HG03520 (cell line): Measurements from ENCODE around the gene FAF1.

Source experiments
- ATAC-seq: cut with Tn5 transposase; IDR thresholded peaks from one replicate; pipeline ENCODE4 v1.9.1; 2021; ENCODE audit warnings: mild to moderate bottlenecking, moderate library complexity; ENCODE audit not compliant: unreplicated experiment

The FAF1 gene

DNA sequence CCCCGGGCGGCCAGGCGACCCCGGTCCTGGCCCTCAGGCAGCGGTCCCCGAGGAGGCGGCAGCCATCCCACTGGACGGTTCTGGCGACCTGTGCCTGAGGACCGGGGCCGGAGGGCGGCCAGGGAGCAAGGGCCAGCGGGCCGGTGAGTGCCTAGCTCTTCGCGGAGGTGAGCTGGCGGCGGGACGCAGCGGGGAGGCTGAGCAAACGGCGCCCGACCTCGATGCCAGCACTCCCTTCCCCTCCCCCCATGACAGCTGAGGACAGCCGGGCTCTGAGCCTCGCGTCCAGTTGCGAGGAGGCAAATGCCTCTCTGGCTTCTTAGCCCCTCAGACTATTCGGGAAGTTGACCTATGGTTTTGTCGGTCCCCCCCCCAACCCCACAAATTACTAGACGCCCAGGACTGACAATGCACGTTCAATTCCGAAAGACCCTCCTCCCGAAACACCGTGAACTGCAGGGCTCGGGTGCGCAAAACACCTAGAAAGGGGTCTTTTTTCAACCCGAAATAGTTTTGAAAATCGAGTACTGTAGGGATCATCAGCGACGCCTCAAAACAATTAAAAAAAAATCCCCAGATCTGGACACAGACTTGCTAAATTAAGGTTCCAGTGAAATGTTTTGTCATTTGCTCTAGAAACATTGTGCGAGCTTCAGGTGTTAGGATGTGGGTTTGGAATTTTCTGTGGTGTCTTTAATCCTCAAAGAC lies 18.2 kb upstream of the FAF1 start:
- ATAC-seq, result peak; percentile 44

DNA sequence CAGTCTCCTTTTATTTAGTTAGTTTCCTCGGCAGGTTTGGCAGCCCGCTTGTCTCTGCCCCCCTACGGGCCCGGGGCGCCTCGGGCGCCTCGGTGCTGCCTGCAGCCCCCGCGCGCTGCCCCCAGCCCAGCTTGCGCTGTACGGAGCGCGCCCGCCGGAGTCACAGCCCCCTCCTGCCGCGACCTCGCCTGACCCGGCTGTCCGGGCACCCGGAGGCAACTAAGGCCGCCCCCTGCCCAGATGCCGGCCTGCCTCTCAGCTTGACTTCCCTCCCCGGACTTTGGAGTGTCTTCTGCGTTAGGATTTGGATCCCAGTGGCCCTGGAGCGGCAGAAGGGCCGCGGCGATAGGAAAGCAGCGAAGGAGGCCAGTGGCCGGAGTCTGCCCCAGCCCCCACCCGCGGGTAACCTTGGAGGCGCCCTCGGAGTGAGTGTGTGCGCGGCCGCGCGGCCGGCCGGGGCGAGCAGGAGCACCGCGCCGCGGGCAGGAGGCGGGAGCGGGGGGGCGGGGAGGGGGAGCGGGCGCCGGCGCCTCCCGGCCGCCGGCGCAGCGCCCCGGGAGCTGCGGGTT lies 17.6 kb upstream of the FAF1 start:
- ATAC-seq, result peak; percentile 45

- ATAC-seq, result peak; percentile 52
Measured at GRCh38 chr1:50976890-50977574, 17.0 kb upstream of the FAF1 start.

DNA sequence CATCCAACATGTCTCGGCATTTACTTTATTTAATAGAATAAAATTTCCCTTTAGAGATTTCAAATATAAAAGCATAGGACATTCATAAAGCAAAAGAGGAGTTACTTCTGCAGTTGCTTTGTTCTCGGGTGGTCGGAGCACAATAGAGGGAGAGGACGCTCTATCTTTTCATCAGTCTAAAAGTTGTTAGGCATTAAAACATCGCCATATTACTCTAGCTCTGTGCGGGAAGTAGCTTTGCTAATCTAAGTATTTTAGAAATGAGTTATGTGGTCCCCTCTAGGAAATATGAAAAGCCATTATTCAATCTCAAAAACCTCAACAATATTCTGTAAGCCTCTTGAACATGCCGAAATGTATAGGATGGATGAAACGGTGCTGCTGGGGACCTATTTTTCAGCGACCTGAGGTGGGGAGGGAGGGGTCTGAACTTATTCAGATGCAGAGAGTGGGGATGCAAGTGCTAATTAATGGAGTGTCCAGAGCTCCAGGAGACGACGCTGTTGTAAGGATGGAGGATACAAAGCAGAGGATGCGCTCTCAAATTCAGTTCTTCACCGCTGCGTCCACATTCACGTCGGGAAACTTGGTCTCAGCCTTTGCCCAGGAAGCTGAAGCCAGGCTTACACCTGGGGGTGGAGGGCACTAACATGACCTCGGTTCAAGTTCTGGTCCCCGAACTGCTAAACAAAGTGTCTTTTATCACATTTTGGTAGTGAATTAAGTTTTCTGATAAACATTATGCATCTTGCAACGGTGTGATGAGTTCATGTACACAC lies 16.2 kb upstream of the FAF1 start:
- ATAC-seq, result no peak

DNA sequence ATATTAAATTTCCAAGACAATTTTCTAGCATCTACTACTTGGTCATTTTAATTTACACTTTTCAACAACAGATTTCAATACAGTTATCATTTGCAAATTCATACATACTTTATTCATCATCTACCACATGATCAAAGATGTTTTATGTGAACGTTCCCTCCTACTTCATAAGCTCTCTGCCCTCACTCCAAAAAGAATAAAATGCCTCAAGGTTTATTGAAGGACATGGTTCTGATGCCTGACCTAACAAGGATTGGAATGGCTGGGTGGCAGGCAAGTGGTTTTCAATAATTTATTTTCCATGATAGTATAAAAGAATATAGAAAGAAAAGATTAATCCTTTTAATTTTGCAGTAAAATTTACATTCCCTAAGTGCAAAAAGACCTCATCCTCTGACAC lies 15.4 kb upstream of the FAF1 start:
- no peak for ATAC-seq

- no peak for ATAC-seq
Measured at GRCh38 chr1:50974618-50974935, 14.5 kb upstream of the FAF1 start.

DNA sequence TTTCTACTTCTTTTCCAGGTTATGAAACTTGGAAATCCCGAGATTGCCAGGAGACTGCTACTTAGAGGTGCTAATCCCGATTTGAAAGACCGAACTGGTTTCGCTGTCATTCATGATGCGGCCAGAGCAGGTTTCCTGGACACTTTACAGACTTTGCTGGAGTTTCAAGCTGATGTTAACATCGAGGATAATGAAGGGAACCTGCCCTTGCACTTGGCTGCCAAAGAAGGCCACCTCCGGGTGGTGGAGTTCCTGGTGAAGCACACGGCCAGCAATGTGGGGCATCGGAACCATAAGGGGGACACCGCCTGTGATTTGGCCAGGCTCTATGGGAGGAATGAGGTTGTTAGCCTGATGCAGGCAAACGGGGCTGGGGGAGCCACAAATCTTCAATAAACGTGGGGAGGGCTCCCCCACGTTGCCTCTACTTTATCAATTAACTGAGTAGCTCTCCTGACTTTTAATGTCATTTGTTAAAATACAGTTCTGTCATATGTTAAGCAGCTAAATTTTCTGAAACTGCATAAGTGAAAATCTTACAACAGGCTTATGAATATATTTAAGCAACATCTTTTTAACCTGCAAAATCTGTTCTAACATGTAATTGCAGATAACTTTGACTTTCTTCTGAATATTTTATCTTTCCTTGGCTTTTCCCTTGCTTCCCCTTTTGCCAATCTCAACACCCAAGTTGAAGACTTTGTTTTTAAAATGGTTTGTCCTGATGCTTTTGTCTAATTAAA lies 14.0 kb upstream of the FAF1 start:
- ATAC-seq, result no peak

DNA sequence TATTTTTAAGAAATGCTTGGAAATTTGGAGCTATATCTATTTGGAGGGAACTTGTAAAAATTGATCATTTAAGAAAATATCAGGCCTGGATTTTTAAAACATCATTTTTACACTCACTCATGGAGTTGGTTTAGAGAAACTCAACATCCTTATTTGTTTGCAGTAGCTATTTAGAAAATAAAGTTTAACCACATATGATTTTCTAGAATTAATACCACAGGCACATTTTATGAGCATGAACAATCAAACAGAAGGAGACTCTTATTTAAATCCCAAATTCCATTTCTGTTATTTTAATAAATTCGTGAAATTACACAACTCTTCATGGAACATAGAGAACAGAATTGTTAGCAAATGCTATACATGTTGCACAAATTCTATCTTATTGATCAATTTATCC lies 13.2 kb upstream of the FAF1 start:
- ATAC-seq, result no peak

DNA sequence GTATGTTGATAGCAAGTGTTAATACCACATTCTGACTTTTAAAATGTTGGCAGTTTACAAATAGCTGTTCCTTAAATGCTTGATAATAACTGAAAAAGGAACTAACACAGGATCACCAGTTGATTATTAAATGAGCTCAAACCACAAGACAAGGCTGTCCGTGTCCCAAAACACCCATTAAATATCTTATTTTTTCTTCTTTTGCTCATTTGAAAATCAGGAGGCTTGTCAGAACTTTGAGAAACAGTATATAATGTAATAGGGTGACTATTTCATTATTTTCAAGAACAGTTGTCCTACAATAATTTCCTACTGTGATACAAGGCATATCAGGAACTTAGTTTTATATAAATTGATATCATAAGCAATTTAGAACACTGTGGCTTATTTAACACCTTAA lies 12.7 kb upstream of the FAF1 start:
- no peak for ATAC-seq

DNA sequence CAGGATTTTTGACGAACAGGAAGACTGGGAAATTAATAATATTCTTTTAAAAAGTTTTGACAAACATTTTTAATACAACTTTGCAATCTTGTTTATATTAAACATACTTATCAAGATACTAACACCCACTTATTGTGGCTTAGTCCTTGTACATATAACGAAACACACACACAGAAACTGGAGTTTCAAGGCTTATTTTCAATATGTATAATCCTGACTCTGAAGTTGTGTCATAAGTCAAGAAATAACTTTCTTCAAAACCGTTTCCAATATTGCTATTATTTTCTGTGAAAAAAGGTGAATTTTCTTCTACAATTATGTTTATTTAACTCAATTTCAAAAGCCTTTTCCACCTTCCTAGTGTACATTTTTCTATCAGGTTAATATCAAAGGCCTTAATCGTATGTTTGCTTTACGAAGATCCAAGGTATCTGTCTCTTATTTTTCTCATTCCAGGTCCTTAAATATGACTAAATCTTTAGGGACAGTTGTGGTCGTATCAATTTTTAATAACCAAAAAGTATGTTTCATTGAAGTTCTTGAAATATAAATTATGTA lies 11.8 kb upstream of the FAF1 start:
- no peak for ATAC-seq

GRCh38 chr1:50970931-50971582 lies 11.0 kb upstream of the FAF1 start:
- ATAC-seq, result no peak

DNA sequence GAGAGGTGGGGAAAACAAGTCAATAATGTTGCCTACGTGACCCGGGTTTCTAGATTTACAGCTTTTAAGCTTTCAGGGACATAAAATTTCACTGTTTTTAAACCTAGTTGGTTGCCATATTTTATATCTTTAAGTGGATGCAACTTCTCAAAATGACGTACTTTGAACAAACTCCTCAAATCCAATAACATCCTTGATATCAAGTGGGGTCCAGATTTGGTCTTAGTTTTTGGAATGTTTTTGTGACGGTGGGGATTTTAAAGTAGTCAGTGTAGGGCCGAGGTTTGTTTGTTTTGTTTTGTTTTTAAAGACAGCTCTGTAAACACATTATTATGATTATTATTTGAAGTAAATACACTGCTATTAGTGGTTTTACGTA lies 10.4 kb upstream of the FAF1 start:
- no peak for ATAC-seq

- ATAC-seq, result peak; percentile 29
Measured at GRCh38 chr1:50969611-50970508, 9.8 kb upstream of the FAF1 start, which contains the start of gene CDKN2C. TSS of gene CDKN2C (plus strand) at chr1:50970245. CDS start at chr1:50970369, 124 bp downstream.

DNA sequence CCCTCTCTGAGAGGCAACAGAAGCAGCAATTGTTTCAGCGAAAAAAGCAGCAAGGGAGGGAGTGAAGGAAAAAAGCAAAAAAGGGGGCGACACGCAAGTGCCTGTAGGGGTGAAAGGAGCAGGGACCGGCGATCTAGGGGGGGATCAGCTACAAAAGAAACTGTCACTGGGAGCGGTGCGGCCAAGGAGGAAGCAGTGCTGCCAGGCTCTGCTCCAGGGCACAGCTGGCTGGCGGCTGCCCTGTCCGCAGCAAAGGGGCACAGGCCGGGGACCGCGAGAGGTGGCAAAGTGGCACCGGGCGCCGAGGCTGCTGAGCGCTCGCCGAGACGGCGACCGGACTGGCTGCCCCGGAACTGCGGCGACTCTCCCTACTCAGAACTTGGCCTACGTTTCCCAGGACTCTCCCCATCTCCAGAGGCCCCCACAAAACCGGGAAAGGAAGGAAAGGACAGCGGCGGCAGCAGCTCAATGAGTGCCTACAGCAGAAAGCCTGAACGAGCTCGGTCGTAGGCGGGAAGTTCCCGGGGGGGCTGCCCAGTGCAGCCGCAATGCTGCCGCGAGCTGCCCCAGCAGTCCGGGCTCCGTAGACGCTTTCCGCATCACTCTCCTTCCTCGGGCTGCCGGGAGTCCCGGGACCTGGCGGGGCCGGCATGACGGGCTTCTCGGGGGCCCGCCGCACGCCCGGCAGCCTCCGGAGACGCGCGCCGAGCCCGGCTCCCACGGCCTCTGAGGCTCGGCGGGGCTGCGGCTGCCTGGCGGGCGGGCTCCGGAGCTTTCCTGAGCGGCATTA lies 8.9 kb upstream of the FAF1 start:
- peak; percentile 10 for ATAC-seq

DNA sequence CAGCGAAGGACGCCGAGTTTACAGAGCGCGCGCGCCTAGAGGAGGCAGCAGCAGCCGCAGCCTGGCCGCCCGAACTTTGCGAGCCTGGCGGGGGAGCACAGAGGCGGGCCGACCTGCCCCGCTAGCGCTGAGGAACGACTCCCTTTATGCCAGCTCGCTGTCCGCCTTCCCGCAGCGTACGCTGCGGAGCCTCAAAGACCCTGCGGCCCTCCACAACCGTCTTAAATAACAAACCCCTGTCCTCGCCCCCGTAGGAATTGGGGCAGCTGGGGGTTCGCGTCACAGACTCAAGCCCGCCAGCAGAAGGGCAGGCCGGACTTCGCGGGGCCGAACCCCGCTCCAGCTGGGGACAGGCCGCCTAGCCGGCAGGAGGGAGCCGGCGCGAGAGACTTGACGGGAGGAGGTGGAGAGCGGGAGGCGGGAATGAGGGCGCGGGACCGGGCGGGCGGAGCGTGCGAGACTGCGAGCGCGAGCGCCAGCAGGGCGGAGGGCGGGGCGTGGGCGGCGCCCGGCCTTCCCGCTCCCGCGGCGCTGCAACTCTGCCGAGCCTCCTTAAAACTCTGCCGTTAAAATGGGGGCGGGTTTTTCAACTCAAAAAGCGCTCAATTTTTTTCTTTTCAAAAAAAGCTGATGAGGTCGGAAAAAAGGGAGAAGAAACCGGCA lies 8.2 kb upstream of the FAF1 start:
- ATAC-seq, result peak; percentile 58

GRCh38 chr1:50967416-50968157 lies 7.5 kb upstream of the FAF1 start:
- ATAC-seq, result no peak

GRCh38 chr1:50966991-50967390 lies 6.9 kb upstream of the FAF1 start:
- no peak for ATAC-seq
